ENCODE measurements around the gene IDS. TPM values are rescaled to one million over a fixed set of nuclear protein-coding genes. Genes with fewer than 3 reads are reported as not detected.
A peak's percentile ranks its signal among the peaks of the same experiment; 100 is the strongest.
"Not testable (repeated sequence)": the region's sequence is repeated elsewhere in the genome, so short reads cannot be mapped to it uniquely, and the experiment has no call there.

IDS gene, protein sequence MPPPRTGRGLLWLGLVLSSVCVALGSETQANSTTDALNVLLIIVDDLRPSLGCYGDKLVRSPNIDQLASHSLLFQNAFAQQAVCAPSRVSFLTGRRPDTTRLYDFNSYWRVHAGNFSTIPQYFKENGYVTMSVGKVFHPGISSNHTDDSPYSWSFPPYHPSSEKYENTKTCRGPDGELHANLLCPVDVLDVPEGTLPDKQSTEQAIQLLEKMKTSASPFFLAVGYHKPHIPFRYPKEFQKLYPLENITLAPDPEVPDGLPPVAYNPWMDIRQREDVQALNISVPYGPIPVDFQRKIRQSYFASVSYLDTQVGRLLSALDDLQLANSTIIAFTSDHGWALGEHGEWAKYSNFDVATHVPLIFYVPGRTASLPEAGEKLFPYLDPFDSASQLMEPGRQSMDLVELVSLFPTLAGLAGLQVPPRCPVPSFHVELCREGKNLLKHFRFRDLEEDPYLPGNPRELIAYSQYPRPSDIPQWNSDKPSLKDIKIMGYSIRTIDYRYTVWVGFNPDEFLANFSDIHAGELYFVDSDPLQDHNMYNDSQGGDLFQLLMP
- 10 to 100 TPM; 52.6 to 64.3 TPM for total RNA-seq

DNA sequence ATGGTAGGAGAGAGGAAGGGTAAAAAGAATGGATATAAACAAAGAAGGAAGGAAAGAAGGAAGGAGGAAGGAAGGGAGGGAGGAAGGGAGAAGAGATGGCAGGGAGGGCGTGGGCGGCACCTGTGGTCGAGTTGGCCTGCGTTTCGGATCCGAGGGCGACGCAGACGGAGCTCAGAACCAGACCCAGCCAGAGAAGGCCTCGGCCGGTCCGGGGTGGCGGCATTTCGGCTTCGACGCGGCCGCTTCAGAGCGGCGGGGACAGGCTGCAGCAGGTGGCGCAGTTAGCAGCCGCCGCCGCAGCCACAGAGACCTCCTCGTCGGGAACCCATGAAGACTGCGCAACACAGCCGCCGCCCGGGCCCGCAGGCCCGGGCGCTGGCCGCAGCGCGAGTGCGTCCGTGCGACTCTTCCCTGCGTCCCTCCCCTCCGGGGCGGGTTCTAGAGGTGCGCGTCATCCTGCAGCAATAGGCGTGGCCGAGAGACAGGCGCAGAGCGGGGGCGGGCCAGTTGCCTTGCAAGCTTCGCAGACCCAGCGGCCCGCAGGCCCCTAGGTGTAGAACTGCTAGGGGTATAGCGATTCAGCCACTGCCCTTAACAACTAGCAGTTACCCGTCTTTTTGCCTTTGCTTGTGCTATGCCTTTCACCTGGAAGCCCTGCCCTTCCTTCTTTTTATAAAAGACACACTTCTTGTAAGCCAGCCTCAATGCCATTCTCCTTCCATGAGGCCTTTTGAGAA is at the start of gene IDS:
Gene IDS (minus strand): TSS at position 392 of the 737 bp plus-strand sequence. CDS start 169 bp downstream, at position 223.
- Mint-ChIP-seq H3K36me3 (ENCODE audit: low read depth) (peaks cover 15% of the 10 kb centered on the region), H3K27ac (peak within 1 kb of the TSS; percentile 99), H3K9me3 (ENCODE audit: low read depth) (no peaks in the 10 kb centered on the region), H3K4me3 (peak within 1 kb of the TSS; percentile 99), H3K4me1 (peaks cover 31% of the 10 kb centered on the region), H3K27me3 (peaks cover under 1% of the 10 kb centered on the region)
- peak; percentile 74 for ATAC-seq
- intact Hi-C loops (cut with DNase I, micrococcal nuclease), result loop anchor here (1.0 to 10.0 kb wide), 5 partner anchors 18 to 860 kb away; partner anchors contain the start of genes EOLA1 (in 1 of the 2), MAMLD1 (in 1 of the 2) and TMEM185A (in 1 of the 2)
- ChIA-PET CTCF (interaction anchor here (0.7 to 1.4 kb wide), 4 partner anchors 9 to 949 kb away, joined by 3 to 5 read pairs (median 4); no protein-coding TSS in a partner anchor), POLR2A (interaction anchor here (1.0 to 1.8 kb wide), 2 partner anchors 20 to 35 kb away, joined by 3 to 6 read pairs; partner anchors contain the start of gene EOLA1)
- peak; percentile 93 for DNase-seq

DNA sequence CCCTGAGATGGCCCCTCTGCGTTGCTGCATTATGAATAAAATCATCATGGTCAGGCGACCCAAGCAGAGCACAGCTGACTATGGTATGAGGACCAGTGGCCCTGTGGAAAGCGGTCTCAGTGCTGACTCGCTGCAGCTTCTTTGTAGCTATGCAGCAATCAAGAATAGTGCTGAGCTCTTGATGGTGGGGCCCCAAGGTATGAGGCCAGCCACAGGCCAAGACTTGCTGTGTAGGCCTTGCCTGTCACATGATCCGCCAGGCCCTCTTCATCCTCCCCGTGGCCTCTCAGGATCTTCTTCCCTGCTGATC is 46.8 kb upstream of the IDS start:
- H3K27me3 Mint-ChIP-seq; H3K9me3 Mint-ChIP-seq (ENCODE audit: low read depth); POLR2A ChIA-PET; DNase-seq; H3K36me3 Mint-ChIP-seq (ENCODE audit: low read depth); intact Hi-C loops (cut with DNase I, micrococcal nuclease); H3K4me3 Mint-ChIP-seq; H3K4me1 Mint-ChIP-seq; CTCF ChIA-PET; H3K27ac Mint-ChIP-seq: not testable (repeated sequence)
- peak; percentile 47 for ATAC-seq

DNA sequence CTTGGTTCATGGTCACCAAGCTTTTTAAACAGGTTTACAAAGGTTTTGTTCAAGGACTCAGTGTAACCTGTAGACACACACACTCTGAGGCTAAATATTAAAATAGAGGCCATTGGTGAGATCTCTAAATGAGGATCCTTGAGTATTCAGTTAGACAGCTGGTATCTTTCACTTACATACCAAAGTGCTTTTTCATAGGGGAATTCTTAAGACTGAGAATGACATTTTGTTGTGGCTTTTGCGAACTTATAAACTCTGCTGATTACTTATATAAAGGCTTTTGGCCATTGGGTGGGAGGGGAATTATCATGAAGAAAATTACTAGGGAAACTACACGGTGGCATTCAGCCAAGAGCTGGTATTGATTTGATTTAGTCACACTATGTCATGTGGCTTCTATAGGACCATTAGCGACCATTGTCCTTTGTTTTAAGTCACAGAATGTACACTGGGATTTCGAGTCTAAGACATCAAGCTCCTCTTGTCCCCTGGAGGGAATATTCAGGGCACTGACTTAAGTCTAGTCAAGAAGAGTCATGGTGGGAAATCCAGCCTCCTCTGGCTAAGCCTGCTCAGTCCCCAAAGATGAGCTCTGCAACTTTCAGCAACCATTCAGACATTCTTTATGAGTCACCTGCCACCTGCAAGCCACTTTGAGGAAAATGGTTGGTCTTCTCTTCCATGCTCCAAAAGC is 46.3 kb upstream of the IDS start:
- CTCF ChIA-PET; H3K27me3 Mint-ChIP-seq; H3K4me3 Mint-ChIP-seq; H3K4me1 Mint-ChIP-seq; POLR2A ChIA-PET; intact Hi-C loops (cut with DNase I, micrococcal nuclease); H3K36me3 Mint-ChIP-seq (ENCODE audit: low read depth); H3K9me3 Mint-ChIP-seq (ENCODE audit: low read depth); H3K27ac Mint-ChIP-seq; DNase-seq: not testable (repeated sequence)
- peak; percentile 75 for ATAC-seq

DNA sequence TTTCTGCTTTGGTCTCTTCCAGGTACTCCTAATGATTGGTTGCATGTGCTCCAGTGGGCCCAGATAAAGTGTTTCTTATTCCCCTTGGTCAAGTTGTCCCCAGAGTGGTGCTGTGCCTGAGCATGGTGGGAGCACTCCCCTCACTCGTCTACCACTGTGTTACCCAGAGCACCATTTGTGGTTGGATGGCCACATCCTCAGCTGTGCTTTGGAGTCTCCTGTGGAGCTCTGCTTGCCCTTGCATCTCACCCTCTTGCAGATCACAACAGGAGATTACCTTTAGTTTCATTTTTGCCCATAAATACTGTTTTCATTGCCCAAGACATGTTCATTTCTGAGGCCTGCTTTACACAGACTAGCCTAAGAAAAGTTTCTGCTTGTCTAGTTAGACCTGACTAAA is 45.3 kb upstream of the IDS start:
- ATAC-seq; H3K4me3 Mint-ChIP-seq; H3K27ac Mint-ChIP-seq; intact Hi-C loops (cut with DNase I, micrococcal nuclease); H3K36me3 Mint-ChIP-seq (ENCODE audit: low read depth); DNase-seq; H3K9me3 Mint-ChIP-seq (ENCODE audit: low read depth); POLR2A ChIA-PET; H3K27me3 Mint-ChIP-seq; H3K4me1 Mint-ChIP-seq; CTCF ChIA-PET: not testable (repeated sequence)

DNA sequence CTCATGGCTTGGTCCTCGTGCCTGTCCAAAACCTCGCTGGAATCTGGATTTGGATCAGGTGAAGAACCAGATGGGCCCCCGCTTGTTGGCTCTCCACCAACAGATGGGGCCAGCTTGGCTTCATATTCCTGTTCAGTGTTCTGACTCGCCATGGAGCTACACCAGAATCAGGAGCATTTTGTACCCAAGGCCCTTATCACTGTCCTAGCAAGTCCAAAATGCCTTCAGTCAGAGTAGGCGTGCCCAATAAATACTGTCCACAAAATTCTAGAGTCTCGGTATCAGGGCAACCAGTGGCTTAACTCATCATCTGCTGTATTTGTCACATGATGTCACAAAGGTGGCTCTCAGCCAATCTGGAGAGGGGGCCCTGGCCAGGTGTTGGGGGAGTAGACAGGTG is 44.6 kb upstream of the IDS start, which contains the start of gene HSFX3:
Gene HSFX3 (minus strand): TSS at position 224 of the 400 bp plus-strand sequence. CDS start 72 bp downstream, at position 152.
- intact Hi-C loops (cut with DNase I, micrococcal nuclease); H3K27ac Mint-ChIP-seq; ATAC-seq; H3K9me3 Mint-ChIP-seq (ENCODE audit: low read depth); H3K4me3 Mint-ChIP-seq; H3K4me1 Mint-ChIP-seq; POLR2A ChIA-PET; H3K27me3 Mint-ChIP-seq; CTCF ChIA-PET; DNase-seq; H3K36me3 Mint-ChIP-seq (ENCODE audit: low read depth): not testable (repeated sequence)

DNA sequence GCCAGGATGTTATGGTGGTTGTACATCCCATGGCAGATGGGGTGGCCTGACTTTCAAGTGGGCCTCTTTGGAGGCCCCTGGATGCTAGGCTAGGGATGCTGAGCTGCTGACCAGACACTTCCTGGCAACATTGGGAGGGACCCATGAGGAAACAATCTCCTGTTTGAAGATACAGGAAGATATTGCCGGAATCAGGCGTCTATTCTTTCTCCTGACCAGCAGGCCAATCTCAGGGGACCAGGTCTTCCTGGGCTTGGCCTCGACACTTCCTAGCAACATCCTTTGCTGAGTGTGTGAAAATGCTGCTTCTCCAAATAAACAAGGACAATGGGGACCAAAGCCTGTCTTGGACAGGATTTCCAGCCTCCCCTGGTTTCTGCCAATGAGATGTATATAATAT is 42.7 kb upstream of the IDS start:
- H3K27me3 Mint-ChIP-seq; H3K9me3 Mint-ChIP-seq (ENCODE audit: low read depth); H3K27ac Mint-ChIP-seq; H3K36me3 Mint-ChIP-seq (ENCODE audit: low read depth); ATAC-seq; intact Hi-C loops (cut with DNase I, micrococcal nuclease); H3K4me1 Mint-ChIP-seq; H3K4me3 Mint-ChIP-seq; POLR2A ChIA-PET; CTCF ChIA-PET; DNase-seq: not testable (repeated sequence)

DNA sequence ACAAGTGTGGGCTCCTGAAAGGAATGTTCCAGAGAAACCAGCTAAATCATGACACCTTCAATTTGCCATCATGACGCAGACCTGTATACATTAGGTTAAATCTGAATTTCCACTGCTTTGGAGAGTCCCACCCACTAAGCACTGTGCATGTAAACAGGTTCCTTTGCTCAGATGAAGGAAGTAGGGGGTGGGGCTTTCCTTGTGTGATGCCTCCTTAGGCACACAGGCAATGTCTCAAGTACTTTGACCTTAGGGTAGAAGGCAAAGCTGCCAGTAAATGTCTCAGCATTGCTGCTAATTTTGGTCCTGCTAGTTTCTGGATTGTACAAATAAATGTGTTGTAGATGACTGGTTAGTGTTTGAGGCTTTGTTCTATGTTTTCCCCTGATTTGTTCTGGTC is 41.9 kb upstream of the IDS start:
- DNase-seq; H3K27me3 Mint-ChIP-seq; H3K9me3 Mint-ChIP-seq (ENCODE audit: low read depth); H3K36me3 Mint-ChIP-seq (ENCODE audit: low read depth); POLR2A ChIA-PET; CTCF ChIA-PET; H3K27ac Mint-ChIP-seq; intact Hi-C loops (cut with DNase I, micrococcal nuclease); ATAC-seq; H3K4me1 Mint-ChIP-seq; H3K4me3 Mint-ChIP-seq: not testable (repeated sequence)

DNA sequence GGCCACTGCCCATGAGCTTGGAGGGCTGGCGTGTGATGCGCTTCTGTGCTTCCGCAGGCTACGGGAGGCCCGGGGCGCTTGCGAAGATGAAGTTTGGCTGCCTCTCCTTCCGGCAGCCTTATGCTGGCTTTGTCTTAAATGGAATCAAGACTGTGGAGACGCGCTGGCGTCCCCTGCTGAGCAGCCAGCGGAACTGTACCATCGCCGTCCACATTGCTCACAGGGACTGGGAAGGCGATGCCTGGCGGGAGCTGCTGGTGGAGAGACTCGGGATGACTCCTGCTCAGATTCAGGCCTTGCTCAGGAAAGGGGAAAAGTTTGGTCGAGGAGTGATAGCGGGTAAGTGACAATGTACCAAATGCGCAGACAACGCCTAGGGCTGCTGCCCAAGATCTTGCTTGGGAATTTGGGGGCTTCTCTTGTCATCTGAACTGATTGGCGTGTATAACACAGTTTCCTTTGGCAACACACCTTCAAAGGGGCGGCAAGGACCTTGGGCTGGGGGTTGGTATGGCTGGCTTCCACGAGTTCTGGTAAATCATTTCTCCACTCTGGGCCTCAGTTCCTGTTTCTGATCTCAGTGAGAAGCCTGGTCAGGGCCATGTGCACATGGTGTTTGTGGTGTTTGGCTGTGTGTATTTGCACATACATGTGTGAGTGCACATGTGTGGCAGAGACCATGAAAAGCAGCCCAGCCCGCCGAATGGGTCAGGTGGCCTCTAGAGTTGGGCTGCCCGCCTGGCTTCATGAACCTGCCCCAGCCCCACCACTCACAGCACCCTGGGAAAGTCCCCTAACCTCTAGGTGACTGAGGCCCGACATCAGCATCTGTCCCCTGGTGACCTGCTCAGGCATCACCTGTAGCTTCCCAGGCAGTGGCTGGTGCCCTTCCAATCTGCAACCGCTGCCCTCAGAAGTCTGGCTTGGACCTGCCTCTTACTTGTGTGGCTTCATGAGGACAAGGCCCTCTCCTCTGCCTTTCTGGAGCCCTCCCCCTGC is 40.7 kb upstream of the IDS start:
- H3K9me3 Mint-ChIP-seq (ENCODE audit: low read depth); CTCF ChIA-PET; ATAC-seq; H3K27ac Mint-ChIP-seq; H3K4me3 Mint-ChIP-seq; H3K36me3 Mint-ChIP-seq (ENCODE audit: low read depth); intact Hi-C loops (cut with DNase I, micrococcal nuclease); H3K4me1 Mint-ChIP-seq; H3K27me3 Mint-ChIP-seq; POLR2A ChIA-PET: not testable (repeated sequence)
- DNase-seq, result peak; percentile 41

DNA sequence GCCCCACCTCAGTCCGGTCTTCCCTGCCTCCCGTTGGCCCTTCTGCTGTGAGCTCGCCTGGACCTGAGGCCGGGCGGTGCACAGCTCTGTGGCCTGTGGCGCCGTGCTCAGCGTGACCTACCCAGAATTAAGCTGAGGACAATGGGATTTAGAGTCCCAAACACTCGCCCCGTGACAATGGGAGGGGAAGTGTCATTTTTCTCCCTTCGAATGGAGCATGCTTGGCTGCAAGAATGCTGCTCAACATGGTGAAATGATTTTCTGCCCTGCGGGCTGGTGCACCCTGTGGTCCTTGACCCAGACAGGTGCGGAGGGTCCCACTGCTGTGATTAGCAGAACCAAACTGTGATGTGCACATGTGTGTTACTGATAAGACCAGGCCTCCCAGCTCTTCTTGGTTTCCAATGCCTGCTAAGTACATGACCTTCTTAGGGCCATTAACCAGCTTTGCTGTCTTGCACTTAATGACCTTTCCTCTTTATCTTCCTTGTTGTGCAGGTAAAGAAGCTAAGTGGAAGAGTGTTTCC is 36.5 kb upstream of the IDS start:
- DNase-seq, result no peak
- Mint-ChIP-seq H3K27me3 (no peaks in the 10 kb centered on the region), H3K4me3 (peak overlapping the region; percentile 82), H3K9me3 (ENCODE audit: low read depth) (no peaks in the 10 kb centered on the region), H3K27ac (peak overlapping the region; percentile 98), H3K36me3 (ENCODE audit: low read depth) (peaks cover 3% of the 10 kb centered on the region), H3K4me1 (peaks cover 9% of the 10 kb centered on the region)
- intact Hi-C loops (cut with DNase I, micrococcal nuclease), result loop anchor here in 1 of 2 experiments (2.0 kb wide), 3 partner anchors 37 to 1027 kb away; partner anchors contain the start of genes IDS, MTM1 and TMEM185A
- ChIA-PET POLR2A (interaction anchor here (1.6 to 2.7 kb wide), 2 partner anchors 14 to 398 kb away, joined by 6 to 30 read pairs; partner anchors contain the start of gene EOLA2), CTCF (interaction anchor here (0.7 to 1.2 kb wide), 2 partner anchors 14 to 1174 kb away, joined by 3 read pairs; no protein-coding TSS in a partner anchor)
- no peak for ATAC-seq

All from activated CD4-positive, alpha-beta T cell treated with anti-CD3 and anti-CD28 coated beads for 36 hours (primary cell).